SK-N-SH (cell line): ENCODE results near the gene NEK6. TPM values are rescaled to one million over a fixed set of nuclear protein-coding genes. Genes with fewer than 3 reads are reported as not detected.

Experiments
- CTCF ChIA-PET: fragments of 300-600, 350-600 bp; formaldehyde crosslinking; extraction: SDS; loops from one replicate; lab custom pipeline; 2021; lab: Yijun Ruan, JAX
- POLR2A ChIA-PET: fragments of 350-600 bp; sonication (Branson Sonifier 250); formaldehyde crosslinking; extraction: SDS; loops from one replicate; lab custom pipeline; 2020; ENCODE audit warnings: antibody characterized with exemption, inconsistent platforms; lab: Yijun Ruan, JAX
- DNase-seq: peaks from one replicate; pipeline ENCODE4 v3.0.0; 2012
- H2AFZ ChIP-seq: fragments of 200-600 bp; sonication (generic); 2 replicates; pipeline ENCODE4 v1.8.1; 2016; ENCODE audit warnings: antibody characterized with exemption, mild to moderate bottlenecking, low read depth
- H3F3A ChIP-seq: fragments of 200-600 bp; sonication (generic); replicated peaks from 2 replicates; pipeline ENCODE3; 2016; ENCODE audit warnings: antibody characterized with exemption, mild to moderate bottlenecking; ENCODE audit not compliant: insufficient read depth
- H3K27ac ChIP-seq, 2 experiments: fragments of 200-500 bp in 1 of 2; fragments of 200-600 bp in 1 of 2; sonication (Bioruptor generic) in 1 of 2; sonication (generic), shearing (Covaris generic) in 1 of 2; 2 replicates each; pipeline versions ENCODE4 v1.5.1 to v1.6.1; 2014 to 2016; ENCODE audit warnings: low read depth in 2 of 2, inconsistent platforms in 1 of 2, low read length in 1 of 2, mild to moderate bottlenecking in 1 of 2, mixed read lengths in 1 of 2
- H3K27me3 ChIP-seq: fragments of 200-600 bp; sonication (generic), shearing (Covaris generic); 2 replicates; pipeline ENCODE4 v1.6.1; 2016; ENCODE audit warnings: mixed run types; ENCODE audit not compliant: insufficient read depth
- H3K36me3 ChIP-seq, 2 experiments: fragments of 200-500 bp in 1 of 2; fragments of 200-600 bp in 1 of 2; sonication (Bioruptor generic) in 1 of 2; sonication (generic) in 1 of 2; replicated peaks in 1 of 2; 2 replicates each; pipeline versions ENCODE3 to v1.5.1; 2014 to 2016; ENCODE audit warnings: low read length in 1 of 2, mild to moderate bottlenecking in 1 of 2; ENCODE audit not compliant: insufficient read depth in 2 of 2, control insufficient read depth in 1 of 2
- H3K4me1 ChIP-seq, 2 experiments: fragments of 200-500 bp in 1 of 2; fragments of 200-600 bp in 1 of 2; sonication (Bioruptor generic) in 1 of 2; sonication (generic), shearing (Covaris generic) in 1 of 2; 2 replicates each; pipeline versions ENCODE4 v1.5.1 to v1.6.1; 2014 to 2016; ENCODE audit warnings: low read depth in 1 of 2, low read length in 1 of 2, mixed run types in 1 of 2; ENCODE audit not compliant: insufficient read depth in 2 of 2, control insufficient read depth in 1 of 2
- H3K4me2 ChIP-seq: fragments of 200-600 bp; sonication (generic), shearing (Covaris generic); 2 replicates; pipeline ENCODE4 v1.6.1; 2017; ENCODE audit warnings: mixed run types
- H3K4me3 ChIP-seq, 2 experiments: fragments of 200-500 bp in 1 of 2; fragments of 200-600 bp in 1 of 2; sonication (Bioruptor generic) in 1 of 2; sonication (generic), shearing (Covaris generic) in 1 of 2; 2 replicates each; pipeline versions ENCODE4 v1.5.1 to v1.8.1; 2014 to 2016; ENCODE audit warnings: low read depth in 2 of 2, inconsistent platforms in 1 of 2, low read length in 1 of 2, mild to moderate bottlenecking in 1 of 2, mixed read lengths in 1 of 2, moderate library complexity in 1 of 2
- H3K79me2 ChIP-seq: fragments of 200-600 bp; sonication (generic); 2 replicates; pipeline ENCODE4 v1.8.1; 2017; ENCODE audit warnings: mild to moderate bottlenecking; ENCODE audit not compliant: insufficient read depth
- H3K9ac ChIP-seq: fragments of 200-600 bp; sonication (generic); 2 replicates; pipeline ENCODE4 v1.6.1; 2017; ENCODE audit warnings: mixed run types
- H3K9me2 ChIP-seq: fragments of 200-600 bp; sonication (generic); 2 replicates; pipeline ENCODE4 v1.6.1; 2017; ENCODE audit warnings: mixed run types
- H3K9me3 ChIP-seq: fragments of 200-600 bp; sonication (generic); 2 replicates; pipeline ENCODE4 v1.6.1; 2017; ENCODE audit warnings: mixed run types, mild to moderate bottlenecking, moderate library complexity
- H4K20me1 ChIP-seq: fragments of 200-600 bp; sonication (generic); 2 replicates; pipeline ENCODE4 v1.6.1; 2017; ENCODE audit warnings: mild to moderate bottlenecking, mixed run types; ENCODE audit not compliant: insufficient read depth
- CHD2 ChIP-seq: fragments of 150-350 bp; IDR thresholded peaks from 2 replicates; pipeline ENCODE4 v1.6.1; 2018; ENCODE audit warnings: low read length; ENCODE audit not compliant: partially characterized antibody
- CTCF ChIP-seq: fragments of 200-600 bp; sonication (generic); IDR thresholded peaks from 2 replicates; pipeline ENCODE4 v1.6.1; 2017; ENCODE audit warnings: antibody characterized with exemption, mild to moderate bottlenecking, moderate library complexity
- FOSL2 ChIP-seq: IDR thresholded peaks from 2 replicates; pipeline ENCODE4 v1.4.0; 2012; ENCODE audit warnings: low read depth, mild to moderate bottlenecking, moderate library complexity, borderline replicate concordance
- FOXJ3 ChIP-seq: sonication (generic); formaldehyde crosslinking; IDR thresholded peaks from 2 replicates; pipeline ENCODE4 v1.5.1; 2020; ENCODE audit warnings: mild to moderate bottlenecking, missing genetic modification reagents
- GABPA ChIP-seq: IDR thresholded peaks from 2 replicates; pipeline ENCODE4 v1.4.0; 2012; ENCODE audit warnings: low read depth, mild to moderate bottlenecking
- GATA2 ChIP-seq: sonication (generic); formaldehyde crosslinking; IDR thresholded peaks from 2 replicates; pipeline ENCODE4 v1.5.0; 2020; ENCODE audit warnings: mild to moderate bottlenecking, missing genetic modification reagents
- MEF2A ChIP-seq: IDR thresholded peaks from 2 replicates; pipeline ENCODE4 v1.4.0; 2012; ENCODE audit warnings: low read depth, borderline replicate concordance
- MXI1 ChIP-seq: IDR thresholded peaks from 2 replicates; pipeline ENCODE4 v1.6.1; 2012; ENCODE audit warnings: mild to moderate bottlenecking, low read depth, low read length, improper control_type of control experiment
- PBX3 ChIP-seq: IDR thresholded peaks from 2 replicates; pipeline ENCODE4; 2012
- POLR2AphosphoS5 ChIP-seq: IDR thresholded peaks from 2 replicates; pipeline ENCODE4 v1.6.1; 2012; ENCODE audit warnings: low read depth, low read length
- REST ChIP-seq: IDR thresholded peaks from 2 replicates; pipeline ENCODE4 v1.6.1; 2012; ENCODE audit warnings: mild to moderate bottlenecking, low read depth, low read length, moderate library complexity
- RXRA ChIP-seq: IDR thresholded peaks from 2 replicates; pipeline ENCODE4 v1.4.0; 2012; ENCODE audit warnings: low read depth, mild to moderate bottlenecking, borderline replicate concordance
- SIN3A ChIP-seq: IDR thresholded peaks from 2 replicates; pipeline ENCODE4 v1.6.1; 2012; ENCODE audit warnings: low read depth, mild to moderate bottlenecking, low read length, moderate library complexity, borderline replicate concordance
- TAF1 ChIP-seq: IDR thresholded peaks from 2 replicates; pipeline ENCODE4 v1.6.1; 2012; ENCODE audit warnings: low read depth, mild to moderate bottlenecking, low read length, moderate library complexity, borderline replicate concordance
- TEAD4 ChIP-seq: IDR thresholded peaks from 2 replicates; pipeline ENCODE4 v1.4.0; 2012; ENCODE audit warnings: mild to moderate bottlenecking, borderline replicate concordance; ENCODE audit not compliant: insufficient read depth
- USF1 ChIP-seq: IDR thresholded peaks from 2 replicates; pipeline ENCODE4 v1.4.0; 2012; ENCODE audit warnings: low read depth, borderline replicate concordance
- YY1 ChIP-seq: IDR thresholded peaks from 2 replicates; pipeline ENCODE4 v1.4.0; 2012; ENCODE audit warnings: low read depth, mild to moderate bottlenecking
- ZBTB33 ChIP-seq: IDR thresholded peaks from 2 replicates; pipeline ENCODE4 v1.4.0; 2012; ENCODE audit warnings: low read depth, borderline replicate concordance
- WGBS: methylation state at CpG from one replicate; pipeline ENCODE4 v1.1.6; 2017; ENCODE audit warnings: low lambda C conversion rate; 5-methylcytosine and 5-hydroxymethylcytosine counted together
- polyA plus RNA-seq, 3 experiments: library from polyadenylated mRNA; depleted of rRNA; stranded (reverse); fragments of >200 nt; gene quantifications; 2 replicates each; pipeline ENCODE4 v1.2.3, GENCODE V29; 2012

The NEK6 gene
- polyA plus RNA-seq, 1 of the 3 experiments (the other 2 are of a cell fraction) = 89.8 TPM

GRCh38 chr9:124274226-124274625, 16.5 kb downstream of the NEK6 start:
- no peaks in the 10 kb centered on the region for H3K27me3 ChIP-seq
- H3K36me3 ChIP-seq = peaks cover 0 to 15% of the 10 kb centered on the region in 2 experiments
- H3K9me2 ChIP-seq = no peaks in the 10 kb centered on the region
- no peaks in the 10 kb centered on the region for H3F3A ChIP-seq
- H3K27ac ChIP-seq = no peak overlapping the region
- H4K20me1 ChIP-seq = peaks cover 100% of the 10 kb centered on the region
- ChIA-PET CTCF (no interaction called here), POLR2A (no interaction called here)
- DNase-seq = no peak
- no peak overlapping the region for H3K4me3 ChIP-seq
- H3K4me2 ChIP-seq = no peak overlapping the region
- H2AFZ ChIP-seq = no peak overlapping the region
- no peaks in the 10 kb centered on the region for H3K9me3 ChIP-seq
- peaks cover 3 to 23% of the 10 kb centered on the region in 2 experiments; a peak in 1 of 4 replicates for H3K4me1 ChIP-seq
- H3K79me2 ChIP-seq = peaks cover 100% of the 10 kb centered on the region
- 86% methylated on average over 3 of the region's 6 CpGs for WGBS
- no peak overlapping the region for H3K9ac ChIP-seq
- no peak for TF ChIP-seq PBX3
- TF ChIP-seq ZBTB33 = no peak
- no peak for TF ChIP-seq TAF1
- no peak for TF ChIP-seq GATA2
- no peak for TF ChIP-seq FOSL2
- TF ChIP-seq MXI1 = no peak
- TF ChIP-seq USF1 = no peak
- TF ChIP-seq RXRA = no peak
- no peak for TF ChIP-seq YY1
- TF ChIP-seq POLR2AphosphoS5 = no peak

- H3K4me2 ChIP-seq = no peak overlapping the region
- no peaks in the 10 kb centered on the region for H3K9me2 ChIP-seq
- no peaks in the 10 kb centered on the region for H3K27me3 ChIP-seq
- ChIA-PET POLR2A (no interaction called here), CTCF (no interaction called here)
- H3K9me3 ChIP-seq = no peaks in the 10 kb centered on the region
- peaks cover 2% of the 10 kb centered on the region for H3F3A ChIP-seq
- no peak overlapping the region for H3K27ac ChIP-seq
- peaks cover 100% of the 10 kb centered on the region for H3K79me2 ChIP-seq
- no peak for DNase-seq
- H3K9ac ChIP-seq = no peak overlapping the region
- no peak overlapping the region for H2AFZ ChIP-seq
- H3K4me3 ChIP-seq = no peak overlapping the region
- peaks cover 0 to 15% of the 10 kb centered on the region in 2 experiments for H3K36me3 ChIP-seq
- 95% methylated on average over 6 of the region's 7 CpGs for WGBS
- peaks cover 100% of the 10 kb centered on the region for H4K20me1 ChIP-seq
- H3K4me1 ChIP-seq = peaks cover 8 to 26% of the 10 kb centered on the region in 2 experiments; a peak in 2 of 4 replicates
- TF ChIP-seq GABPA = no peak
- no peak for TF ChIP-seq SIN3A
- no peak for TF ChIP-seq REST
- TF ChIP-seq POLR2AphosphoS5 = no peak
- no peak for TF ChIP-seq CTCF
- no peak for TF ChIP-seq TEAD4
- no peak for TF ChIP-seq FOXJ3
- no peak for TF ChIP-seq MEF2A
- no peak for TF ChIP-seq TAF1
- no peak for TF ChIP-seq CHD2
These were observed 17.0 kb downstream of the NEK6 start for GRCh38 chr9:124274738-124275137.
